GM23338 (cell line): ENCODE measurements around the gene ZNF83. TPM values are rescaled to one million over a fixed set of nuclear protein-coding genes. Genes with fewer than 3 reads are reported as not detected.

Source experiments
- polyA plus RNA-seq: library from polyadenylated mRNA; unstranded; fragments of >200 nt; fragmentation: Nextera tagmentation; extraction: Ambion mirVana; gene quantifications from 2 replicates; pipeline ENCODE4 v1.2.1, GENCODE V29; 2016
- small RNA-seq: library from RNA; depleted of rRNA; stranded (forward); fragments of <200 nt; gene quantifications from one replicate; pipeline ENCODE3, GENCODE V24; 2014; ENCODE audit warnings: low replicate concordance
- total RNA-seq: library from RNA; depleted of rRNA; stranded (reverse); fragments of >200 nt; shearing (Covaris generic); gene quantifications from 2 replicates; pipeline ENCODE4 v1.2.3, GENCODE V29; 2014; rRNA removed

Gene ZNF83
- total and polyA plus RNA-seq, 2 experiments from 2014 or later, result 16.2 to 25.0 TPM

Small RNAs within 50 kb of the gene (small RNA-seq; reads per million reads assigned to genes)
- gene RPL39P34, result not detected

Other genes starting within 250 kb of the ZNF83 start
- gene ZNF528, start 240.5 kb downstream of the ZNF83 start, total RNA-seq, result 25.5 and 38.6 TPM in 2 replicates
- gene ZNF528, start 240.5 kb downstream of the ZNF83 start, polyA plus RNA-seq, result 30.0 and 32.8 TPM in 2 replicates
- 0.10 TPM in 1 of 2 replicates, not detected in the other for gene ZNF534, start 209.2 kb downstream of the ZNF83 start, total RNA-seq
- gene ZNF534, start 209.2 kb downstream of the ZNF83 start, polyA plus RNA-seq, result 0.23 and 1.0 TPM in 2 replicates
- 11.9 and 23.9 TPM in 2 replicates for gene ZNF578, start 184.8 kb downstream of the ZNF83 start, total RNA-seq
- 2.9 and 4.1 TPM in 2 replicates for gene ZNF578, start 184.8 kb downstream of the ZNF83 start, polyA plus RNA-seq
- gene ZNF808, start 110.7 kb downstream of the ZNF83 start, total RNA-seq, result 27.1 and 32.1 TPM in 2 replicates
- 7.0 and 10.5 TPM in 2 replicates for gene ZNF808, start 110.7 kb downstream of the ZNF83 start, polyA plus RNA-seq
- gene ZNF701, start 68.1 kb downstream of the ZNF83 start, total RNA-seq, result 24.7 TPM in 2 replicates
- 6.7 and 8.5 TPM in 2 replicates for gene ZNF701, start 68.1 kb downstream of the ZNF83 start, polyA plus RNA-seq
- 10.3 and 16.4 TPM in 2 replicates for gene ZNF611, start 96.7 kb upstream of the ZNF83 start, total RNA-seq
- gene ZNF611, start 96.7 kb upstream of the ZNF83 start, polyA plus RNA-seq, result 5.3 and 6.6 TPM in 2 replicates
- 5.1 and 6.9 TPM in 2 replicates for gene ZNF600, start 148.4 kb upstream of the ZNF83 start, total RNA-seq
- 6.0 and 7.7 TPM in 2 replicates for gene ZNF600, start 148.4 kb upstream of the ZNF83 start, polyA plus RNA-seq
- gene ZNF28, start 183.3 kb upstream of the ZNF83 start, total RNA-seq, result 31.0 and 42.0 TPM in 2 replicates
- 6.7 and 12.5 TPM in 2 replicates for gene ZNF28, start 183.3 kb upstream of the ZNF83 start, polyA plus RNA-seq
- gene ZNF468, start 219.3 kb upstream of the ZNF83 start, total RNA-seq, result 34.9 and 39.5 TPM in 2 replicates
- gene ZNF468, start 219.3 kb upstream of the ZNF83 start, polyA plus RNA-seq, result 11.5 and 11.8 TPM in 2 replicates